Umbilical cord (tissue), 2 donors: ENCODE data around the gene TPX2. TPM values are rescaled to one million over a fixed set of nuclear protein-coding genes. Genes with fewer than 3 reads are reported as not detected.

ENCODE experiments used
- DNase-seq: peaks from one replicate; pipeline ENCODE4 v3.0.0-alpha.2; 2015; ENCODE audit warnings: low spot score
- total RNA-seq: library from RNA; depleted of rRNA; stranded (reverse); fragments of >200 nt; gene quantifications from one replicate; pipeline ENCODE4 v1.2.3, GENCODE V29; 2014; ENCODE audit warnings: low replicate concordance; ENCODE audit not compliant: insufficient read depth

TPX2 gene
- total RNA-seq, 1 donor from 2014 or later: 5.3 TPM

DNA sequence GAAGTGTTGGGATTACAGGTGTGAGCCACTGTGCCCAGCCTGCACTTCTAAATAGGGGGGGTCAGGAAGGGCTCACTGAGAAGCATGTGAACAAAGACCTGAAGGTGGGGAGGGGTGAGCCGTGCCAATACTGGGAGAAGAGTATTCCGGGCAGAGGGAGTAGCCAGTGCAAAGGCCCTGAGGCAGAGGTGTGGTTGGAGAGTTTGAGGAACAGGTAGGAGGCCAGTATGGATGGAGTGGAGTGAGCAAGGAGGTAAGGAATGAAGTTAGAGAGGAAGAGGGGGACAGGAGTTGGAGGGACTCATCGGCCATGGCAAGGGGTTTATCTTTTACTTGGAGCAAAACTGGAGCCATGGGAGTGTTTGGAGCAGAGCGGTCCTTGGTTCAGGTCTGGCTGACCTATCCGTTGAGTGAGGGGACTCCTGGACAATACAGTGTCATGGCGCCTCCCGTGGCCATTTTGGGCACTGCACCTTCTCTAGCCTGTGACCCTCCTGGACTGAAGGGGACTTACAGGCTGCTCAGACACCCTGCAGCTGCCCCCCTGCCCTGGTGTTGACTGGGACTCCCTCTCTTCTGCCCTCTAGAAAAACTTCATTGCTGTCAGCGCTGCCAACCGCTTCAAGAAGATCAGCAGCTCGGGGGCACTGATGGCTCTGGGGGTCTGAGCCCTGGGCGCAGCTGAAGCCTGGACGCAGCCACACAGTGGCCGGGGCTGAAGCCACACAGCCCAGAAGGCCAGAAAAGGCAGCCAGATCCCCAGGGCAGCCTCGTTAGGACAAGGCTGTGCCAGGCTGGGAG, 94.2 kb downstream of the TPX2 start:
- DNase-seq: peak; percentile 59

DNA sequence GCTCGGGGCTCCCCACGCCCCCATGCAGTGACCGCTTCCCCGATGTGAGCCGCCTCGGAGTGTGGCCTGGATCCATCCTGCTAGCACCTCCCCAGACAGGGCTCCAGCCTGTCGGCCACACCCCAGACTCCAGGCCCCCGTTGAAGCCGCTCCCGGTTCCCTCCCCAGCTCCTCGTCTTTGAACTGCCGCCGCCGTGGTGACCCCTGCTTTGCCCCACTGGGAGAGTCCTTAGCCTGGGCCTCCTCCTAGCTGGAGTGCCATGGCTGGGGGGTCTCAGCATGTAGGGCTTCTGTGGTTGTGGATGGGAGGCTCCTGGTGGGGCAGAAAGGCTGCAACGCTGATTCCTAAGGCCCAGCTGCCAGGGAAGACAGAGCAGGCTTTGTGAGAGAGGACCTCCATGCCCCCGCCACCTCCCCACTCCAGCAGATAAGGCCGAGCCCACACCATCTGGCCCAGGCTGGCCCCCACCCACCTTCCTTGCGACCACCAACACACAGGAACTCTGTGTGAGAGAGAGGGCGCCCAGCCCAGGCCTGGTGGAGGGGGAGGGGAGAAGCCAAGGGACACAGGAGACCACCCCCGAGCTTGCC, 94.9 kb downstream of the TPX2 start:
- peak; percentile 63 for DNase-seq

DNA sequence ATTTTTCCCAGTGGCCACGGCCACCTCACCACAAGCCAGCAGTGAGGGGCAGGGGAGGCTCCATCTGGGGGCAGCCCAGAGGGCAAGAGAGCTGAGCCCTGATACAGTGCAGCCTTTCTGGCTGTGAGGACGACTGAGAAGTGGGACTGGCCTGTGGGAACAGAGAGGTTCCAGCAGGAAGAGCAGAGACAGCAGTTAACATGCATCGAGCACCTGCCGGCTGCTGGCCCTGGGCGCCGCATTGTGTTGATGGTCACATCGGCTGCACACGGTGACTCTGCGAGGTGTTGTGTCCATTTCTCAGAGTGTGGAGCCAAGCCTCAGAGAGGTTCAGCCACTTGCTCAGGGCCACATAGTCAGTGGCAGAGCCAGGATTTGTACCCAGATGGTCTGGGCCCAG, 96.5 kb downstream of the TPX2 start:
- no peak for DNase-seq

DNA sequence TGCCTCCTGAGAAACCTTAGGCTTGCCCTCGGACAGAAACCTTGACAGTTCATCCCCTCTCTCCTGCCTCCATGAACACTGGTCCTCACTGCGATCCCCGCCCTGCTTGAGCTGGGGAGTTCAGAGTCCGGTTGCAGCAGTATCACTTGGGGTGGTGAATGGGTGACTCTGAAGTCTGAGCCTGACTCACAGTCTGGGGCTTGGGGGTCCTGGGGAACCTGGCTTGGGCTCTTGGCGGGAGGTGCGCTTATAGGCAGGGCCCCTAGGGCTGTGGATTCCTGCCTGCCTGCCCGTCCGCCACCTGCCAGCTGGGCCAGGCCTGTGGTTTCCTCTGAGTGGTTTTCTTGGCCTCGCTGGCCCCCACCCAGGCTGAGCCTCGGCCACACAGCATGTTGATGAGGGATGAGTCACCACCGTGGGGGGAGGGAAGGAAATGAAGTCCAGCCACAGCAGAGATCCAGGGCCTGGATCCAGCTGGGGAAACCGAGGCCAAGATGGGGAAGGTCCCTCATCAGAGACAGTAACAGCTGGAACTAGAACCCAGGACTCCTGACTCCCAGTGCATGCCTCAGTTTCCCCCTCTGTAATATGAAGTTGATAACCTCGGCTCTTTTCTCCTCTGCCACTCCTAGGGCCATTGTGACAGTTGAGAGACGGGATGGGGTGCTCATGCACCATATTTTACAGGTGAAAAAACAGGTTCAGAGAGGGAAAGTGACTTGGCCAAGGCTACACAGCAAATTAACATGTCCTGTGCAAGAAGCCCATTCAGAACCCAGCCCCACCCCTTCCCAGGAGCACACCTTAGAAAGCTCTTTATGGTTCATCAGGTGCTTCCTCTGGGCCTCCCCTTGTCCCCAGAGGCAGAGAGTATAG, 97.1 kb downstream of the TPX2 start:
- peak; percentile 78 for DNase-seq

DNA sequence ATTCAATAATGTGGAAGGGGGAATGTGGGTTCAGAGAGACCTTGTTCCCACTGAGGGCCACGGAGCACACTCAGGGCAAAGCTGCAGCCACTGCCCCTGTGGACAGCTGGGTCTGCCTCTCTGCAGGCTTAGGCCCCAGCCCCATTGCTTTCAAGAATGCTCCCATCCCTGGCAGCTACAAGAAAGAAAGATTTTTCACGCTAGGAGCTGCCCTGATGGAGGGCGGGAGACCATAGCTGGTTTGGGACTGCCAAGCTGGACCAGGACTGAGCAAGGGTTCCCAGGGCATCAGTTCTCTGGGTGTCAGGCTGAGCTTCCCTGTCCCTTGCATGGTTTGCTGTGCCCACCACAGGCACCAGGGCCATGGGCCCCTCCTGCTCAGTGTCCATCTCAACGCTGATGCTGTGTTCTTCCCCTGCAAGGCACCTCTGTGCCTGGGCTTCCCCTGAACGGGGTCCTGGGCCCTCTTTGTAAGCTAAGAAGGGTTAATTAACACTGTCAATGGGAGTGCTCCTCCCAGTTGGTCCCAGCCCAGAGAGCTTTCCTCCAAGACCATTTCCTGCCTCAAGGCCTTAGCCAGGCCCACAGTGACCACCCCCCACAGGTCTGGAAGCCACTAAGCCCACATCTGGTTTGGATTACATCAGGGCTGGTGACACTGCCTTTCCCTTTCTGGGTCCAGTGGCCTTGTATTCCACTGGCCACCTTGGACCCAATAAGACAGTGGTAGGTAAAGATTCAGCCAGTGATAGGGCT, 97.9 kb downstream of the TPX2 start:
- DNase-seq: no peak

DNA sequence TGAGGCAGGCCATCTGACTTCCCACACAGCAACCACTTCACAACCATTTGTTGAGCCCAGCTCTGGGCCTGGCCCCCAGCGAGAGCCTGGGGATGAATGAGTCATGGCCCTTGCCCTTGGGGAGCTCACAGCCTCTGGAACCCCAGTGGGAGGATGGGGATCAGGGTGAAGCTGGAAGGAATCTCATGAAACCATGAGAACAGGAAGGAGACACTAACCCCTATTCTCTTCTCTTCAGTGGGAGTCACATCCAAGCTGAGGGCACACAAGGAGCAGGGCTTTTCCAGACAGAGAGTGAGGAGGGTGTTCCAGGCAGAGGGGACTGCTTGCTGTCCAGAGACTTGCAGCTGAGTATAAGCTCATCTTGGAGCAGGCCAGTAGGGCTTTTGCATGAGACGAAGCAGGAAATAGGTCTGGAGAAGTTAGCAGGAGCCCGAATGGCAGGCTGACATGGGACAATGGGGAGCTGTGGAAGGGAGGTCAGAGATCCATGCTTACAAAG, 98.9 kb downstream of the TPX2 start:
- peak; percentile 58 for DNase-seq

DNA sequence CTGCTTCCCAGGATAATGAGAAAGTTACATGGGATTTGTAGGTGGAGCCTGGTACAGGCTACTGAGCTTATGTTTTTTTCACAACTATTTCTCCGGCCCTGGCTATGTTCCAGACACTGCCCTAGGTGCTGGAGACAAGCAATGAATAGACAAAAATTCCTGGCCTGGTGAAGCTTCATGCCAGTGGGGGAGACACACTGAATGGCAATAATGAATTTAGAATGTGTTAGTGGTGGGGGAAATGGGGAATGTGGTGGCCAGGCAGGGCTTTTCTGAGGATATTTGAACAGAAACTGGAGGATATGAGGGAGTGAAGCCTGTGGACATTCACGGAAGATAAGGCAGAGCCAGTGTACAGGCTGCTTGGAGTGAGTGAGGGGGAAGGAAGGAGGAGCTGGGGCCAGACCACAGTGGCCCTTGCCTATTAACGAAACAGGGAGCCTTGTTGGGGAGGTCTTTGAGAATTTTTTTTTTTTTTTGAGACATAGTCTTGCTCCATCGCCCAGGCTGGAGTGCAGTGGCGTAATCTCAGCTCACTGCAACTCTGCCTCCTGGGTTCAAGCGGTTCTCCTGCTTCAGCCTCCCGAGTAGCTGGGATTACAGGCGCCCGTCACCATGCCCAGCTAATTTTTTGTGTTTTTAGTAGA, 99.7 kb downstream of the TPX2 start:
- DNase-seq: no peak

DNA sequence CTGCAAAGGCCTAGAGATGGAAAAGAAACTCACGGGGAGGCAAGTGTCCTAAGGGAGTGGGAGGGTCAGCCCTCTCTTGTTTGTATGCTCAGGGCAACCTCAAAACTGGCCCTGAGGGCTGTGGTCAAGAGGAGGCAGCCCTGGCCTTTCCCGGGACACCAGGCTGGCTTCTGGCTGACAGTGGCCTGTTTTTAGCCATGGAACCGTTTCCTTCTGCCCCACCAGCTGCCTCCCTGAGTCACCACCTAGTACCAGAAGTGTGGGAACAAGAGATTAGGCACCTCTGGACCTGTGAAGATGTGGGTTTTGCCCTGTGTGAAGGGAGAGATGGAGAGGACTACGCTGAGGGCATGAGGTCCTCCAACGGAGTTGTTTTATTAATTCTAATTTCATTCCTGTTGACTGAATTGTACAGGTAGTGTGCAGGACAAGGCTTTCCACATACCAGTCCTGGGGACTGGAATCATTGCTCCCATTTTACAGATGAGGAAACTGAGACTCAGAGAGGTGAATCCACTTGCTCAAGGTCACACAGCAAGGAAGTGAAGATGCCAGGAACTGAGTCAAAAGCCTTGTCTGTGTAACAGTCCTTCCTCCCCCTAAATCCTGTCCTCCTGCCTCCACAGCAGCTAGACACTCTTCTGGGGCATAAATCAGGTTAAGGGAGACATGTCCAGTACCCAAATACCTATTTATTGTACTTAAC, 100.8 kb downstream of the TPX2 start:
- DNase-seq: no peak

DNA sequence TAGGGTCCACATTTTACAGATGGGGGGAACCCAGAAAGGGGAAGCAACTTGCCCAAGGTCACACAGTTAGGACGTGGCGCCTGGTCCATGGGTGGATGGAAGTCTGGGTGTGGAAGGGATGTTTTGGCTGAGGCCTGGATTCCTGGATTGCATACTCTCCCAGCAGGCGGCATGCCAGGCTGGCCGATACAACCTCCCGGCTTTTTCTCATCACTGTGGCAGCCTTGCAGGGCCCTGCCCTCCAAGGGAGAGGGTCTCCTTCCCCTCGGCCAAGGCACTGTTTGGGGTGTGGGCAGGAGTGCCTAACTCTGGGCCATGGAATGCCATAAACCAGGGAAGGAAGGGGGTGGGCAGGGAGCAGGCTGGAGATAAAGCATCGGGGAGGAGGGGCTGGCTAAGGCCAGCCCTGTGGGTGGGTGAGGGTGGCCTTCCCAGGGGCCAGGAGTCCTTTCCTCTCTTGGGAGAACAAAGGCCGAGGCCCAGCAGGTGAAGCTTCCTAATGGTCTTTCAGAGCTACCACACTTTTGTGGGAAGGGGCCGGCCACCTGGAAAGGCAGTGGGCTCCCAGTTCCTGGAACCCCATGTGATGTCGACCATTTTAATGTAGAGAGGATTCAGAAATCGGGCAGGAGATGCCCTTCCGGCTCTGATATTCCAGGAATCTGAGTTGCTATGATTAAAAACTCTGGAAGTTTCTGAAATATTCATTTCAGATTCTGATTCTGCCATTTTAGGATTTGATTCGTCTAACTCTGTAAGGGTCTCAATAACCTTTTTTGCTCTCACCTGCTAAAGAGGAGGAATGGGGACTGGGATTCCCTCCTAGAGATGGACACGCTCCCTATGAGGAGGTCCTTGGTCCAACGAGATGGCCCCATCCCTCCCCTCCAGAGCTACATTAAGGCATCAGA, 102.1 kb downstream of the TPX2 start:
- no peak for DNase-seq

DNA sequence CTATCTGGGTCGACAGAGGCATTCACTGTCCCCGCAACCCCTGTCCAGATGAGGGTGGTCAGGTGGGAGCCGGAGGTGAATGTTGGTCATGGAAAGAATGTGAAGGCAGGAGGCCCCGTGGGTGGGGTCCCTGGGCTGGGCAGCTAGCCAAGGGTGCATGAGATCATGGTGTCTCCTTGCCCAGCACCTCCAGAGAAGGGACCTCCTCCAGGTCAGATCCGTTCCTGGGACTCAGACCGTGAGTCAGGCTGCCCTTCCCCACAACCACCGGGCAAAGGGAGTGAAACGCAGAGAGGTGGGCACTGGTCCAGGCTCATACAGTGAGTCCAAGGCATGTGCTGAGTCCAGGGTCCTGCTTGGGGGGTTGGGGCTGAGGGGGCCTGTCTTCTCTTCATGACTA, 102.8 kb downstream of the TPX2 start:
- DNase-seq: peak; percentile 76

DNA sequence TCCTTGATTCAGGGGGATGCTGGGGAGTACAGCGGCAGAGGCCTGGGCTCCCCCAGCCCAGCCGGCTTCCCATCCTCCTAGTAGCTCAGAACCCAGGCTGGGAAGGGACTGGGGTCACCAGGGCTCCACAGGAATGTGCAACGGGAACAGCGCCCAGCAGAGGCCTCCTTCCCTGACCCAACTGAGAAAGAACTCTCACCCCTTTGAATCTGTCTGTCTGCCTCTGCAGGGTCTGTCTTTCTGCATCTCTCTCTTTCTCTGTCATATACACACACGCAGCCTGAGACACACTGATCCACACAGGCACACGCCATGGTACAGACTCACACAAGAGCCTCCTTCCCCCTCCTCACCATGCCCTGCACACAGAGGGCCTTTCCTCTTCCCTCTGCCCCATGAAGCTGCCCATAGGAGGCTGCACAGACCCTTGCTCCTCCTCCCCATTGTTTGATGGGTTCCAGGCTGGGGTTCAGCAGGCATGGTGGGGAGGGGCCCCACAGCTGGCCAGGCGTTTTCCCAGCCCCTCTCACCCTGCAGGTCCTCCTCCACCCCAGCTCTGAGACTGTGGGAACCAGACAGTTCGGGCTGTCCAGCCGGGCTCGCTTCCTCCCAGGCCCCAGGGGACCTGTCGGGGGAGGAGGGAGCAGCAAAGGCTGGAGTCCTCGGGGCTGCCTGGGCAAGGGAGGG, 103.5 kb downstream of the TPX2 start:
- DNase-seq: peak; percentile 86

DNA sequence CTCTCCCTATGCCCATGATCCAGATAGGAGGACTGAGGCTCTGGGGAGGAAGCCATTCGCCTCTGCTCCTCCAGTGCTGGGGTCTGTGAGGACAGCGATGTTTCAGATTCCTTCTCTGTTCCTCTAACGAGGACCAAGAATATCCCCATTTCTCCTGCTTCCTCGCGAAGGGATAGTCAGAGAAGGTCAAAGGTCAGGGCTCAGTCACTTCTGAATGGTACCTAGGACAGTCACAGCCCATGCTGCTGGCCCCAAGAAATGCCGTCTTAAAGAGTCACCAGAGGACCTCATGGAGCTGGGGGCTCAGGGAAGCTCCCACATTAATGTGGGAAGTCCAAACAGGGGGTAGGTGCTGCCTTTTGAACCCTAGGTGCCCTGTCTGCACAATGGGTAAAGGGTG, 104.2 kb downstream of the TPX2 start:
- DNase-seq: no peak

DNA sequence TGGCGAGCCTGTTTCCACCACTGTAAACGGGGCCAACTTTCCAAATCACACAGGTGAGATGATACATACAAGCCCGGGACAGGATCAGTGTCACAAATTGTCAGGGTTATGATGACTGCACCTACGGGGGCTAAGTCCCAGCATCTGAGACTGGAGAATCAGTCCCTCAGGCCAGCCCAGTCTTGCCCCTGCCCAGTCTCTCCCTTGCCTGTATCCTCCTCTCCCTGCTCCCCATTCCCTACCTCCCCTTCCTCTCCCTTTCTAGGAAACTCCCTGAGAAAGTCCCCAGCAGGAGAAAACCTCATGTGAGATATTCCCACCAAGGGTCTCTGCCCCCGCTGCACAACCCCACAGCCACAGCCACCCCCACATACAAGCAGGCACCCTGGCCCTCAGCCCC, 104.8 kb downstream of the TPX2 start:
- DNase-seq: no peak

DNA sequence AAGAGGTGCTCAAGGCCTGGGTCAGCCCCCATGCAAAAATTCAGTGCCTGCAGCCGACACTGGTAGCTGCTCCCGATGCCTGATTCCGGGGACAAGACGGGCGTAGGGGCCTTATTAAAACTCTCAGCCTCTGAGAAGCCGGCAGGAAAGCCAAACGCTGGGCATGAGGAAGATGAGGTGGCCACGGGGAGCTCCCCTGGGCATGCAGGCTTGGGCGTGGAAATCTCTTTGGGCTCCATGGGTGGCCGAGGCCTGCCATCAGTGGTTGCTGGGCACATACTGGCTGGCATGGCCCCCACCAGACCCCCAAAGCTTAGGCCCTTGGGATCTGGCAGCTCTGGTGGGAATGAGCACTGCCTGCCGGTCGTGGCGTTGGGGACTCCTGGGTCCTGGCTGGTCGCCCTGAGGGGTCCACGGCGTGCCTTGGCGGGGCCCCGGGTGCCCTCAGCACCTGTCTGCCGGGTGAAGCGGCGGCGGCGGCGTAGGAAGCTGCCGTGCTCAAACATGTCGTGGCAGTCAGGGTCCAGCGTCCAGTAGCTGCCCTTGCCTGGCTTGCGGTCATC, 105.7 kb downstream of the TPX2 start:
- no peak for DNase-seq

DNA sequence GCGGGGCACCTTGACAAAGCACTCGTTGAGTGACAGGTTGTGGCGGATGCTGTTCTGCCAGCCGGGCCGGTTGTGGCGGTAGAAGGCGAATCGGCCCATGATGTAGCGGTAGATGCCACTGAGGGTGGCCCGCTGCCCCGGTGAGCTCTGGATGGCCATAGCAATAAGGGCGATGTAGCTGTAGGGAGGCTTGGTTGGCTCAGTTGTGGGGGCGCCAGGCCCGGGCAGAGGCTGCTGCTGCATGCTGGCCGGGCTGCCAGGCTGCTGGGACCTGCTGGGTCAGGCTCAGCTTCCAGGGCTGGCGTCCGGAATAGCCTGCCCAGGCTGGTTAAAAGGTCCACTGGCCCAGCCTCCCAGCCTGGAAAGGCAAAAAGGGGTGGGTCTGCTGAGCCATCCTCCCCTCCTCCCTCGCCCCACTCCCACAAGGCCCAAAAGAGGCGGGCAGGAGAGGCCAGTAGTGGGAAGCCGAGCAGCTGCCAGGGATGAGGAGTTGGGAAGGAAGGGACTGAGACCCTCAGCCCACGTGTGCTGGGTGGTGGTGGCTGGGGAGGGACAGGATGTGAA, 106.3 kb downstream of the TPX2 start, which contains the start of gene FOXS1:
TSS of gene FOXS1 (minus strand) at position 305 of the 564 bp plus-strand sequence. CDS start at position 243, 62 bp downstream.
- DNase-seq: peak; percentile 88

DNA sequence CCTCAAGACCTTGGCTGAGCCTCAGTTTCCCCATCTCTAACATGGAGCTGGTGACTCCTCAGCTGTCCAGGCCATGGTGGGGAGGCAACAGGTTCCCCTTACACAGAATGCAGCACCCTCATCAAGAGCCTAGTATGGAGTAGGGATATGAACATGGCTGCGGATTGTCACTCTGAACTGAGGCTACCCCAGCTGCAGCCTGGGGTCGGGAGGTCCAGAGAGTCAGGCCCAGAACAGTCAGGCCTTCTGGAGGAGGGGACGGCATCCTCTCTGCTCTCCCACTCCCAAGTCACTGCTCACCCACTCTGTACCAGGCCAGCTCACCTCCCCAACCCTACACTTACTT, 107.7 kb downstream of the TPX2 start:
- DNase-seq: no peak

DNA sequence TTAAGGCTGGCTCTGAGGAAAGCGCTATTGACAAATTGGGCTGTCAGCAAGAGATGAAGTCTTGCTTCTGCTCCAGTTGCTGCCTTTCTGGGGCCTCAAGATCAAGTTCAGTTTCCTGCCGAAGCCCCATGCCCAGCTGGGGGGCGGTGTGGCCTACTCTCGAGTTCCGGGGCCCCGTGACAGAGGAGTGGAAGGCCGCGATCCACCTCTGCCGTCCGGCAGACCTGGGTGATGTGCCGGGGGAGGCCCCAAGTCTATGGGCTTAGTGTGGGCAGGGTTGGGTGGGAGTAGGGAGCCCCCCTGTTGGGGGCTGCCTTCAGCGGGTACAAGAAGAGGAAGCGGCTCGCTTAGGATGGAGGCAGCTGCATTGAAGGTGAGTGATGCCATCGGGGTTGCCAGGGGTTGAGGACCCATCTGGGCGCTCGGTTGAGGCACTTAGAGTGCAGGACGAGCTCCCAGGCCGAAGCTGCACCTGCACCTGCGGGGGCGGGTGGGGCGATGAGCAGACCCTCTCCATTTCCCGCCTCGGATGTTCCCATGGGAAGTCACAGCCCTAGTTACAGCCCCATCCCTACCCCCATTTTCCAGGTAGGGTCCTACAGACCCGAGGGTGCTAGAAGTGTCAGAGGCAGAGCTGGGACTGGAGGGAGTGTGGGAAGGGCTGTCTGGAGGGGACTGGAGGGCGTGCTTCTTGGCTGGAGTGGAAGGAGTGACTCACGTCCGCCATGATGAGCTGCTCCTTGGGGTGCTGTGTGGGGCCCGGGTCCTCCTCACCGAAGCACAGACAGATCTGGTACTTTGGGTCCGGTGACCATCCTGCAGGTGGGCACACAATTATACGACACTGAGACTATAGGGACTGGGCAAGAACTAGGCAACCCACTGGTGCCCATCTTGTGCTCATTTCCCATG, 109.3 kb downstream of the TPX2 start:
- no peak for DNase-seq
